GM21528 (cell line): ENCODE results near the gene PRDM10.
"Not testable (repeated sequence)": the region's sequence is repeated elsewhere in the genome, so short reads cannot be mapped to it uniquely, and the experiment has no call there.

Experiments
- ATAC-seq: cut with Tn5 transposase; IDR thresholded peaks from one replicate; pipeline ENCODE4 v1.9.1; 2021; ENCODE audit warnings: mild to moderate bottlenecking, moderate library complexity; ENCODE audit not compliant: unreplicated experiment, low FRiP score

The PRDM10 gene

GRCh38 chr11:130002352-130002845 is at the start of gene PRDM10:
Gene PRDM10 (minus strand): TSS chr11:130002835. CDS start chr11:129960964, 41,871 bp downstream.
- ATAC-seq = peak; percentile 51

- no peak for ATAC-seq
These were observed 48.4 kb upstream of the PRDM10 start for GRCh38 chr11:130051082-130051481.

- no peak for ATAC-seq
These were observed 47.6 kb upstream of the PRDM10 start for GRCh38 chr11:130050257-130050656.

- no peak for ATAC-seq
These were observed 46.7 kb upstream of the PRDM10 start for GRCh38 chr11:130049328-130049771.

- ATAC-seq = no peak
These were observed 44.5 kb upstream of the PRDM10 start for GRCh38 chr11:130047141-130047540.

- no peak for ATAC-seq
These were observed 40.9 kb upstream of the PRDM10 start for GRCh38 chr11:130043575-130043974.

- no peak for ATAC-seq
These were observed 39.5 kb upstream of the PRDM10 start for GRCh38 chr11:130042093-130042591.

- no peak for ATAC-seq
These were observed 37.8 kb upstream of the PRDM10 start for GRCh38 chr11:130040281-130040940.

- no peak for ATAC-seq
These were observed 35.4 kb upstream of the PRDM10 start for GRCh38 chr11:130037881-130038585.

- no peak for ATAC-seq
These were observed 34.4 kb upstream of the PRDM10 start for GRCh38 chr11:130037058-130037457.

GRCh38 chr11:130034236-130034635 is 31.6 kb upstream of the PRDM10 start:
- no peak for ATAC-seq

GRCh38 chr11:130032931-130033330 is 30.3 kb upstream of the PRDM10 start:
- ATAC-seq = no peak

- ATAC-seq = no peak
These were observed 29.3 kb upstream of the PRDM10 start for GRCh38 chr11:130031945-130032344.

GRCh38 chr11:130031056-130031455 is 28.4 kb upstream of the PRDM10 start:
- no peak for ATAC-seq

GRCh38 chr11:130029137-130029536 is 26.5 kb upstream of the PRDM10 start:
- no peak for ATAC-seq

GRCh38 chr11:130025371-130025770 is 22.7 kb upstream of the PRDM10 start:
- ATAC-seq = no peak

- ATAC-seq = no peak
These were observed 21.7 kb upstream of the PRDM10 start for GRCh38 chr11:130024361-130024760.

- peak; percentile 97 for ATAC-seq
These were observed 20.6 kb upstream of the PRDM10 start for GRCh38 chr11:130023204-130023603.

GRCh38 chr11:130022799-130023198 is 20.2 kb upstream of the PRDM10 start:
- peak; percentile 35 for ATAC-seq

- not testable (repeated sequence) for ATAC-seq
These were observed 19.0 kb upstream of the PRDM10 start for GRCh38 chr11:130021606-130022005.

- ATAC-seq = no peak
These were observed 17.7 kb upstream of the PRDM10 start for GRCh38 chr11:130020323-130020722.

- ATAC-seq = not testable (repeated sequence)
These were observed 13.2 kb upstream of the PRDM10 start for GRCh38 chr11:130015846-130016245.
